Keratinocyte (primary cell): Measurements from ENCODE around the gene MRPS18B. TPM values are rescaled to one million over a fixed set of nuclear protein-coding genes. Genes with fewer than 3 reads are reported as not detected.

Experiments
- DNase-seq: peaks from one replicate; pipeline ENCODE4 v3.0.0-alpha.2; 2011; ENCODE audit warnings: low read depth, missing footprints, low spot score
- FAIRE-seq: peaks from 2 replicates; lab custom pipeline; 2011; peaks lifted over from hg19 to GRCh38; lab: Jason Lieb, UNC
- H2AFZ ChIP-seq: 2 replicates; pipeline ENCODE4 v1.6.0; 2012; ENCODE audit warnings: low read length, control low read depth, inconsistent platforms; ENCODE audit not compliant: control insufficient read depth
- H3K27ac ChIP-seq: 2 replicates; pipeline ENCODE4 v1.5.1; 2011; ENCODE audit warnings: low read length; ENCODE audit not compliant: control insufficient read depth, insufficient read depth
- H3K27me3 ChIP-seq: 3 replicates; pipeline ENCODE4 v1.6.0; 2011; ENCODE audit warnings: low read length; ENCODE audit not compliant: control insufficient read depth, insufficient read depth; ENCODE audit errors: extremely low read depth
- H3K36me3 ChIP-seq, 2 experiments: 2 replicates in 1 of 2; 3 replicates in 1 of 2; pipeline ENCODE4 v1.5.1; 2011; ENCODE audit warnings: low read length in 2 of 2, mild to moderate bottlenecking in 1 of 2; ENCODE audit not compliant: control insufficient read depth in 2 of 2, insufficient read depth in 2 of 2; ENCODE audit errors: extremely low read depth in 1 of 2
- H3K4me1 ChIP-seq: 3 replicates; pipeline ENCODE4 v1.5.1; 2011; ENCODE audit warnings: low read length; ENCODE audit not compliant: control insufficient read depth, insufficient read depth; ENCODE audit errors: extremely low read depth
- H3K4me2 ChIP-seq: 3 replicates; pipeline ENCODE4 v1.6.0; 2011; ENCODE audit warnings: low read depth, low read length; ENCODE audit not compliant: control insufficient read depth, insufficient read depth; ENCODE audit errors: extremely low read depth
- H3K4me3 ChIP-seq, 3 experiments: fragments of 200-600 bp in 1 of 3; sonication (generic) in 1 of 3; 2 replicates in 2 of 3; 3 replicates in 1 of 3; pipeline ENCODE4 v1.5.1; 2011 to 2016; ENCODE audit warnings: low read length in 3 of 3, mild to moderate bottlenecking in 3 of 3, control low read depth in 2 of 3, inconsistent platforms in 1 of 3, low read depth in 1 of 3, mixed read lengths in 1 of 3, mixed run types in 1 of 3, moderate library complexity in 1 of 3; ENCODE audit not compliant: control insufficient read depth in 2 of 3, insufficient read depth in 2 of 3; ENCODE audit errors: extremely low read depth in 1 of 3
- H3K79me2 ChIP-seq: 2 replicates; pipeline ENCODE4 v1.6.0; 2012; ENCODE audit warnings: low read length; ENCODE audit not compliant: control insufficient read depth, insufficient read depth
- H3K9ac ChIP-seq: 3 replicates; pipeline ENCODE4 v1.6.0; 2011; ENCODE audit warnings: low read length; ENCODE audit not compliant: control insufficient read depth, insufficient read depth; ENCODE audit errors: extremely low read depth
- H3K9me1 ChIP-seq: 3 replicates; pipeline ENCODE4 v1.6.0; 2011; ENCODE audit warnings: low read length; ENCODE audit not compliant: control insufficient read depth, insufficient read depth; ENCODE audit errors: extremely low read depth
- H3K9me3 ChIP-seq: 2 replicates; pipeline ENCODE4 v1.5.1; 2012; ENCODE audit warnings: low read depth, low read length; ENCODE audit not compliant: control insufficient read depth
- H4K20me1 ChIP-seq: 3 replicates; pipeline ENCODE4 v1.6.0; 2011; ENCODE audit warnings: low read length; ENCODE audit not compliant: control insufficient read depth, insufficient read depth; ENCODE audit errors: extremely low read depth
- CTCF ChIP-seq, 3 experiments: IDR thresholded peaks in 1 of 3; conservative IDR thresholded peaks in 1 of 3; optimal IDR thresholded peaks in 1 of 3; 2 replicates in 2 of 3; 3 replicates in 1 of 3; pipeline versions ENCODE3 to v1.5.1; 2011; ENCODE audit warnings: low read length in 3 of 3, mild to moderate bottlenecking in 3 of 3, moderate library complexity in 2 of 3, control low read depth in 1 of 3, inconsistent platforms in 1 of 3; ENCODE audit not compliant: insufficient read depth in 2 of 3; ENCODE audit errors: extremely low read depth in 1 of 3
- EZH2 ChIP-seq: IDR thresholded peaks from one replicate; pipeline ENCODE4 v1.6.1; 2012; ENCODE audit warnings: inconsistent platforms, mild to moderate bottlenecking, low read length, moderate library complexity
- dilution Hi-C: fragments of 300-500 bp; cut with MboI; formaldehyde crosslinking; loops from one replicate; pipeline ENCODE4 v1.7.0; 2020; ENCODE audit warnings: low sequenced_read_pairs; ENCODE audit not compliant: extremely low pct_ligation_motif_present
- polyA plus RNA-seq, 5 experiments: library from polyadenylated mRNA; depleted of rRNA in 3 of 5; stranded (reverse) in 3 of 5; stranded (forward) in 1 of 5; unstranded in 1 of 5; fragments of >200 nt; gene quantifications; 1 replicate in 1 of 5; 2 replicates in 3 of 5; 3 replicates in 1 of 5; pipeline versions ENCODE4 v1.2.1 to v1.2.3, GENCODE V29; 2011 to 2012; ENCODE audit warnings: missing spikeins in 2 of 5, low read depth in 1 of 5, low replicate concordance in 1 of 5

MRPS18B gene
- polyA plus RNA-seq, 1 donor (not counting 4 experiments of a cell fraction or from before 2014, with no cell fraction given): 55.0 TPM

- FAIRE-seq: no peak
- Histone ChIP-seq H3K27ac (no peak overlapping the region), H3K9me1 (no peaks in the 10 kb centered on the region), H3K4me1 (peaks cover 28% of the 10 kb centered on the region), H2AFZ (no peak overlapping the region), H4K20me1 (peaks cover 16% of the 10 kb centered on the region), H3K36me3 (peaks cover 37 to 65% of the 10 kb centered on the region in 2 experiments), H3K27me3 (no peaks in the 10 kb centered on the region), H3K79me2 (peaks cover 24% of the 10 kb centered on the region), H3K4me3 (no peak overlapping the region), H3K4me2 (no peak overlapping the region), H3K9me3 (no peaks in the 10 kb centered on the region), H3K9ac (no peak overlapping the region)
- no peak for TF ChIP-seq EZH2
- no peak for TF ChIP-seq CTCF (optimal IDR thresholded peaks at IDR 0.05 in 1 of 3, IDR thresholded peaks at IDR 0.05 in 1 of 3, conservative IDR thresholded peaks at IDR 0.05 in 1 of 3; ENCODE audit: extremely low read depth in 1 of 3, insufficient read depth in 2 of 3, low read length in 3 of 3)
- DNase-seq: no peak
- dilution Hi-C loops: no loop called here
These were observed 27.8 kb upstream of the MRPS18B start for GRCh38 chr6:30589754-30590358.

- Histone ChIP-seq H3K4me2 (peak overlapping the region; percentile 33), H3K79me2 (peaks cover 24% of the 10 kb centered on the region), H2AFZ (no peak overlapping the region), H3K4me3 (no peak overlapping the region), H3K9ac (peak overlapping the region; percentile 2), H3K9me3 (no peaks in the 10 kb centered on the region), H3K36me3 (peaks cover 31 to 62% of the 10 kb centered on the region in 2 experiments), H3K27ac (peak overlapping the region; percentile 55), H3K9me1 (no peaks in the 10 kb centered on the region), H4K20me1 (peaks cover 16% of the 10 kb centered on the region), H3K4me1 (peaks cover 28% of the 10 kb centered on the region), H3K27me3 (no peaks in the 10 kb centered on the region)
- TF ChIP-seq EZH2: no peak
- TF ChIP-seq CTCF (optimal IDR thresholded peaks at IDR 0.05 in 1 of 3, IDR thresholded peaks at IDR 0.05 in 1 of 3, conservative IDR thresholded peaks at IDR 0.05 in 1 of 3; ENCODE audit: extremely low read depth in 1 of 3, insufficient read depth in 2 of 3, low read length in 3 of 3): no peak
- FAIRE-seq: no peak
- DNase-seq: no peak
- dilution Hi-C loops: no loop called here
These were observed 27.1 kb upstream of the MRPS18B start for GRCh38 chr6:30590509-30590908.
